Stomach (tissue), 4 donors: ENCODE results near the gene RPTN.

Source experiments
- POLR2A ChIP-seq, 4 donors: fragments of 450-650 bp; IDR thresholded peaks; one replicate each; pipeline ENCODE4 v1.6.1; 2016; ENCODE audit warnings: antibody characterized with exemption in 4 of 4, control low read depth in 2 of 4, mild to moderate bottlenecking in 1 of 4, moderate library complexity in 1 of 4
- TF ChIP-seq, protein P1 (sequence below), 7 experiments: fragments of 450-650 bp in 4 of 7; fragments of 200-600 bp in 3 of 7; sonication (generic) in 3 of 7; IDR thresholded peaks; one replicate each; pipeline ENCODE4 v1.5.1; 2016 to 2019; ENCODE audit warnings: antibody characterized with exemption in 7 of 7, control low read depth in 2 of 7, mild to moderate bottlenecking in 1 of 7

DNA sequence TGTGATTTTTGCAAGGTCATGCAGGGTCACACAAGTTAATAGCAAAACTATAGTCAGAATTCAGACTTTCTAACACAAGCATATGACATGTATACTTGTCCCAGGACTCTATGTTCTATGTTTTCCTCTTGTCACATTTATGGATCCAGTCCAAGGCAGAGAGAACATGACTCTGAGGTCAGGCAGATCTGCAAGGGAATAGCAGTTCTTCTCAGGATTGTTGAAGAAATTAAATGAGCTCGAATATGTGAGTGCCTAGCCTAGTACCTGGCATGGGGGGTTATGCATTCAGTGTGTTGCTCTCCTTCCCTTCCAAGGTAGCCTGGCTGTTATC, 9.5 kb upstream of the RPTN start:
- TF ChIP-seq, protein P1, sequence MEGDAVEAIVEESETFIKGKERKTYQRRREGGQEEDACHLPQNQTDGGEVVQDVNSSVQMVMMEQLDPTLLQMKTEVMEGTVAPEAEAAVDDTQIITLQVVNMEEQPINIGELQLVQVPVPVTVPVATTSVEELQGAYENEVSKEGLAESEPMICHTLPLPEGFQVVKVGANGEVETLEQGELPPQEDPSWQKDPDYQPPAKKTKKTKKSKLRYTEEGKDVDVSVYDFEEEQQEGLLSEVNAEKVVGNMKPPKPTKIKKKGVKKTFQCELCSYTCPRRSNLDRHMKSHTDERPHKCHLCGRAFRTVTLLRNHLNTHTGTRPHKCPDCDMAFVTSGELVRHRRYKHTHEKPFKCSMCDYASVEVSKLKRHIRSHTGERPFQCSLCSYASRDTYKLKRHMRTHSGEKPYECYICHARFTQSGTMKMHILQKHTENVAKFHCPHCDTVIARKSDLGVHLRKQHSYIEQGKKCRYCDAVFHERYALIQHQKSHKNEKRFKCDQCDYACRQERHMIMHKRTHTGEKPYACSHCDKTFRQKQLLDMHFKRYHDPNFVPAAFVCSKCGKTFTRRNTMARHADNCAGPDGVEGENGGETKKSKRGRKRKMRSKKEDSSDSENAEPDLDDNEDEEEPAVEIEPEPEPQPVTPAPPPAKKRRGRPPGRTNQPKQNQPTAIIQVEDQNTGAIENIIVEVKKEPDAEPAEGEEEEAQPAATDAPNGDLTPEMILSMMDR (IDR thresholded peaks at IDR 0.05): no peak
- no peak for TF ChIP-seq POLR2A (IDR thresholded peaks at IDR 0.05)
